Epithelial cell of prostate (primary cell): ENCODE measurements around the gene PTN.
"Not testable (repeated sequence)": the region's sequence is repeated elsewhere in the genome, so short reads cannot be mapped to it uniquely, and the experiment has no call there.

ENCODE experiments used
- DNase-seq: peaks from one replicate; pipeline ENCODE4 v3.0.0-alpha.2; 2011; ENCODE audit warnings: low read depth, low spot score
- H3K27ac ChIP-seq: fragments of 450-650 bp; 2 replicates; pipeline ENCODE4 v1.5.1; 2017; ENCODE audit warnings: mild to moderate bottlenecking

The PTN gene

DNA sequence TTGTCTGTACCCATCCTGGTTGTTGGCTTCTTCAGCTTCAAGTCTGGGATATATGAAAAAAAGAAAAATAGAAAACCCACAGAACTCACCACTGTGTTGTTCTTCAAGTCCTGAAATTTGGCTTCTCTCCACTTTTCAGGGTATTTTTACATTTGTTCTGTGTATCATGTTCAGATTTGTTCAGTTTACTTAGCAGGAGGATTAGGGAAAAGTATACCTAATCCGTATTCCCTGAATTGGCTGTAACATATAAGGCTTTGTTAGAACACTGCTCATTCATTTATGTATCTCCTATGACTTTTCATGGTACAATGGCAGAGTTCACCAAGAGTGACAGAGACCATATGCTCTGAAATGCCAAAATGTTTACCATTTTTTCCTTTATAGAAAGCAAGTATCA, 146.9 kb downstream of the PTN start:
- no peak for DNase-seq
- no peak overlapping the region for H3K27ac ChIP-seq

DNA sequence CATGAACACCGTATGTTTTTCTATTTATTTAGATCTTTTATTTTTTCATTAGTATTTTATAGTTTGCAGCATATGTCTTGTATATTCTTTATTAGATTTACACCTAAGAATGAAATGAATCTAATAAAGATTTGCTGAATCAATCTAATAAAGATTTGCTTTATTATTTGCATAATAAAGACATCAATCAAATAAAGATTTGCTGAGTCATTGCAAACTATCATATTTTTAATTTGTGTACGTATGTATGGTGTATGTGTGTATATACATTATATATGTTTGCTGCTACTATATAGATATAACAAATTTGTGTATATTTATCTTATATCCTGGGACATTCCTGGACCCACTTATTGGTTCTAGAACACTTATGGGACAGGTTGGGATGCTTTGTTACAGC, 147.5 kb downstream of the PTN start:
- no peak for DNase-seq
- no peak overlapping the region for H3K27ac ChIP-seq

DNA sequence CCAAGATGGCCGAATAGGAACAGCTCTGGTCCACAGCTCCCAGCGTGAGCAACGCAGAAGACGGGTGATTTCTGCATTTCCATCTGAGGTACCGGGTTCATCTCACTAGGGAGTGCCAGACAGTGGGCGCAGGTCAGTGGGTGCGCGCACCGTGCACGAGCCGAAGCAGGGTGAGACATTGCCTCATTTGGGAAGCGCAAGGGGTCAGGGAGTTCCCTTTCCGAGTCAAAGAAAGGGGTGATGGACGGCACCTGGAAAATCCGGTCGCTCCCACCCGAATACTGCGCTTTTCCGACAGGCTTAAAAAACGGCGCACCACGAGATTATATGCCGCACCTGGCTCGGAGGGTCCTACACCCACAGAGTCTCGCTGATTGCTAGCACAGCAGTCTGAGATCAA, 161.9 kb downstream of the PTN start:
- not testable (repeated sequence) for DNase-seq, H3K27ac ChIP-seq
